GM12878 (cell line): ENCODE measurements around the gene XPNPEP2. TPM values are rescaled to one million over a fixed set of nuclear protein-coding genes. Genes with fewer than 3 reads are reported as not detected.

ENCODE experiments used
- ATF7 ChIP-seq: fragments of 450-650 bp; IDR thresholded peaks from 2 replicates; pipeline ENCODE4 v1.6.1; 2016; ENCODE audit warnings: low read depth, mild to moderate bottlenecking
- CREM ChIP-seq: IDR thresholded peaks from 2 replicates; pipeline ENCODE4 v1.6.1; 2014; ENCODE audit warnings: antibody characterized with exemption, low read depth
- E2F4 ChIP-seq: IDR thresholded peaks from 2 replicates; pipeline ENCODE4 v1.6.1; 2012; ENCODE audit warnings: low read depth, low read length, improper control_type of control experiment
- EED ChIP-seq: sonication (generic); IDR thresholded peaks from 2 replicates; pipeline ENCODE4 v1.6.1; 2016; ENCODE audit warnings: antibody characterized with exemption, low read depth
- GABPA ChIP-seq: IDR thresholded peaks from 2 replicates; pipeline ENCODE4 v1.6.1; 2014; ENCODE audit warnings: antibody characterized with exemption, low read depth, mild to moderate bottlenecking, inconsistent platforms
- IRF3 ChIP-seq: fragments of 450-650 bp; IDR thresholded peaks from 2 replicates; pipeline ENCODE4 v1.6.1; 2014; ENCODE audit warnings: mild to moderate bottlenecking
- IRF4 ChIP-seq: IDR thresholded peaks from 2 replicates; pipeline ENCODE4 v1.6.1; 2011; ENCODE audit warnings: low read depth, low read length
- JUND ChIP-seq: IDR thresholded peaks from 2 replicates; pipeline ENCODE4 v1.6.1; 2012; ENCODE audit warnings: low read depth, mild to moderate bottlenecking, low read length, improper control_type of control experiment, moderate library complexity
- KAT2A ChIP-seq: conservative IDR thresholded peaks from 2 replicates; pipeline ENCODE4 v1.6.1; 2011; ENCODE audit warnings: low read depth, low read length; ENCODE audit not compliant: control insufficient read depth
- NFIC ChIP-seq: IDR thresholded peaks from 2 replicates; pipeline ENCODE4 v1.6.1; 2012; ENCODE audit warnings: low read depth, mild to moderate bottlenecking, inconsistent platforms, low read length, moderate library complexity
- NRF1 ChIP-seq: conservative IDR thresholded peaks from 2 replicates; pipeline ENCODE4 v1.6.1; 2011; ENCODE audit warnings: mild to moderate bottlenecking, low read depth, low read length, improper control_type of control experiment
- PAX8 ChIP-seq: fragments of 450-650 bp; IDR thresholded peaks from 2 replicates; pipeline ENCODE4 v1.6.1; 2017; ENCODE audit warnings: mild to moderate bottlenecking, moderate library complexity
- POLR2AphosphoS5 ChIP-seq: IDR thresholded peaks from 2 replicates; pipeline ENCODE4 v1.6.1; 2011; ENCODE audit warnings: mild to moderate bottlenecking, low read length, inconsistent platforms
- RAD21 ChIP-seq: IDR thresholded peaks from 2 replicates; pipeline ENCODE4 v1.6.1; 2011; ENCODE audit warnings: mild to moderate bottlenecking, low read depth, low read length, moderate library complexity; ENCODE audit not compliant: insufficient read depth
- SMAD1 ChIP-seq: fragments of 450-650 bp; IDR thresholded peaks from 2 replicates; pipeline ENCODE4 v1.6.1; 2018; ENCODE audit warnings: mild to moderate bottlenecking, low read depth; ENCODE audit not compliant: partially characterized antibody
- SMC3 ChIP-seq: IDR thresholded peaks from 2 replicates; pipeline ENCODE4 v1.6.1; 2011; ENCODE audit warnings: low read length, improper control_type of control experiment, borderline replicate concordance
- SREBF1 ChIP-seq: IDR thresholded peaks from 2 replicates; pipeline ENCODE4 v1.6.1; 2012; ENCODE audit warnings: mild to moderate bottlenecking, low read length
- SREBF2 ChIP-seq: IDR thresholded peaks from 2 replicates; pipeline ENCODE4 v1.6.1; 2012; ENCODE audit warnings: mild to moderate bottlenecking, low read length
- STAT3 ChIP-seq: IDR thresholded peaks from 2 replicates; pipeline ENCODE4 v1.6.1; 2011; ENCODE audit warnings: low read depth, low read length, improper control_type of control experiment
- TBL1XR1 ChIP-seq: IDR thresholded peaks from 2 replicates; pipeline ENCODE4 v1.6.1; 2012; ENCODE audit warnings: low read depth, low read length, improper control_type of control experiment
- ZBED1 ChIP-seq: IDR thresholded peaks from 2 replicates; pipeline ENCODE4 v1.6.1; 2016; ENCODE audit warnings: borderline replicate concordance
- ZBTB11 ChIP-seq: fragments of 450-650 bp; formaldehyde crosslinking; IDR thresholded peaks from 2 replicates; pipeline ENCODE4 v1.5.0; 2022; ENCODE audit warnings: mild to moderate bottlenecking, missing genetic modification characterization
- ZNF687 ChIP-seq: fragments of 450-650 bp; IDR thresholded peaks from 2 replicates; pipeline ENCODE4 v1.6.1; 2017; ENCODE audit warnings: mild to moderate bottlenecking, moderate library complexity
- polyA plus RNA-seq, 11 experiments: library from polyadenylated mRNA; depleted of rRNA in 4 of 11; unstranded in 6 of 11; stranded (reverse) in 5 of 11; fragments of >200 nt; fragmentation: Nextera tagmentation in 4 of 11; fragmentation: Illumina TruSeq in 1 of 11; extraction: Ambion mirVana in 4 of 11; extraction: Trizol in 1 of 11; gene quantifications; 1 replicate in 1 of 11; 2 replicates in 10 of 11; pipeline versions ENCODE4 v1.2.1 to v1.2.3, GENCODE V29; 2011 to 2016; ENCODE audit warnings: inconsistent platforms in 2 of 11, missing spikeins in 2 of 11, low read depth in 1 of 11
- total RNA-seq, 4 experiments: library from RNA; depleted of rRNA in 3 of 4; stranded (reverse); fragments of >200 nt in 3 of 4; fragmentation: Illumina TruSeq in 1 of 4; extraction: Trizol in 1 of 4; gene quantifications; 2 replicates each; pipeline versions ENCODE4 v1.2.1 to v1.2.3, GENCODE V29; 2013 to 2021

Gene XPNPEP2
- total and polyA plus RNA-seq, 10 of the 15 experiments (the other 5 are each of a cell fraction or from before 2014, with no cell fraction given): 0.04 to 0.37 (median 0.15) TPM

GRCh38 chrX:129777218-129778030 is 38.6 kb downstream of the XPNPEP2 start (continued):
- TF ChIP-seq ZBTB11 (CRISPR knock-in tag): no peak
- no peak for TF ChIP-seq NFIC
- no peak for TF ChIP-seq PAX8
- no peak for TF ChIP-seq GABPA
- no peak for TF ChIP-seq E2F4
- no peak for TF ChIP-seq SREBF1
- TF ChIP-seq SMAD1: no peak
- TF ChIP-seq ZNF687: peak; percentile 100
- TF ChIP-seq TBL1XR1: no peak
- no peak for TF ChIP-seq RAD21
- peak; percentile 82 for TF ChIP-seq EED
- no peak for TF ChIP-seq STAT3
- no peak for TF ChIP-seq IRF4
- no peak for TF ChIP-seq SREBF2
- TF ChIP-seq CREM: peak; percentile 50; the same call in 1 of the 2 replicates
- peak; percentile 55 for TF ChIP-seq NRF1
- no peak for TF ChIP-seq ZBED1
- no peak for TF ChIP-seq SMC3
- TF ChIP-seq KAT2A: no peak
- TF ChIP-seq JUND: no peak
- TF ChIP-seq POLR2AphosphoS5: peak; percentile 47; the same call in 1 of the 2 replicates
- no peak for TF ChIP-seq IRF3
- TF ChIP-seq ATF7: 0 out of 2 replicates have a peak, but pooled peaks have one; percentile 30
